ENCODE data around the gene CHPT1.

CHPT1 gene

GRCh38 chr12:101743724-101744472 lies 46.5 kb downstream of the CHPT1 start:
- DNase-seq (ENCODE audit: low read depth), result no peak
- no peak for TF ChIP-seq CTCF (IDR thresholded peaks at IDR 0.05; ENCODE audit: control insufficient read depth, extremely low read depth, insufficient read depth)
- H3K4me3 ChIP-seq (ENCODE audit: low read depth, low read length), result no peak overlapping the region

GRCh38 chr12:101745481-101745880 lies 48.0 kb downstream of the CHPT1 start:
- no peak for DNase-seq (ENCODE audit: low read depth)
- H3K4me3 ChIP-seq (ENCODE audit: low read depth, low read length), result no peak overlapping the region
- no peak for TF ChIP-seq CTCF (IDR thresholded peaks at IDR 0.05; ENCODE audit: control insufficient read depth, extremely low read depth, insufficient read depth)

- no peak overlapping the region for H3K4me3 ChIP-seq (ENCODE audit: low read depth, low read length)
- no peak for DNase-seq (ENCODE audit: low read depth)
These were observed 48.8 kb downstream of the CHPT1 start for GRCh38 chr12:101746196-101746595.

GRCh38 chr12:101746661-101747060 lies 49.2 kb downstream of the CHPT1 start:
- no peak for TF ChIP-seq CTCF (IDR thresholded peaks at IDR 0.05; ENCODE audit: control insufficient read depth, extremely low read depth, insufficient read depth)
- DNase-seq (ENCODE audit: low read depth), result no peak
- no peak overlapping the region for H3K4me3 ChIP-seq (ENCODE audit: low read depth, low read length)

More at GRCh38 chr12:101746196-101746595, 48.8 kb downstream of the CHPT1 start:
- TF ChIP-seq CTCF (IDR thresholded peaks at IDR 0.05; ENCODE audit: control insufficient read depth, extremely low read depth, insufficient read depth), result no peak

GRCh38 chr12:101747697-101748096 lies 50.3 kb downstream of the CHPT1 start:
- no peak for TF ChIP-seq CTCF (IDR thresholded peaks at IDR 0.05; ENCODE audit: control insufficient read depth, extremely low read depth, insufficient read depth)
- no peak overlapping the region for H3K4me3 ChIP-seq (ENCODE audit: low read depth, low read length)
- DNase-seq (ENCODE audit: low read depth), result no peak

GRCh38 chr12:101748907-101749306 lies 51.5 kb downstream of the CHPT1 start:
- TF ChIP-seq CTCF (IDR thresholded peaks at IDR 0.05; ENCODE audit: control insufficient read depth, extremely low read depth, insufficient read depth), result no peak
- no peak overlapping the region for H3K4me3 ChIP-seq (ENCODE audit: low read depth, low read length)
- no peak for DNase-seq (ENCODE audit: low read depth)

- TF ChIP-seq CTCF (IDR thresholded peaks at IDR 0.05; ENCODE audit: control insufficient read depth, extremely low read depth, insufficient read depth), result no peak
- no peak for DNase-seq (ENCODE audit: low read depth)
- H3K4me3 ChIP-seq (ENCODE audit: low read depth, low read length), result no peak overlapping the region
These were observed 52.2 kb downstream of the CHPT1 start for GRCh38 chr12:101749657-101750056.

All from LNCaP clone FGC (cell line).